IMR-90 (cell line): ENCODE measurements around the gene ZFPM1. TPM values are rescaled to one million over a fixed set of nuclear protein-coding genes. Genes with fewer than 3 reads are reported as not detected.

Source experiments
- ATAC-seq: fragments of 200-7000 bp; cut with Tn5 transposase; 2 replicates; pipeline ENCODE4 v1.9.1; 2020; ENCODE audit warnings: low read depth, mild to moderate bottlenecking, moderate library complexity
- BruUV-seq: library from RNA; stranded (reverse); fragments of 400-500 nt; replicated peaks from 2 replicates; lab custom pipeline; 2021; lab: Mats Ljungman, UMichigan
- CTCF ChIA-PET: fragments of 300-600 bp; formaldehyde crosslinking; extraction: SDS; loops from one replicate; lab custom pipeline; 2021; ENCODE audit warnings: antibody characterized with exemption; lab: Yijun Ruan, JAX
- POLR2A ChIA-PET: fragments of 300-600 bp; sonication (Branson Sonifier 250); formaldehyde crosslinking; loops from one replicate; lab custom pipeline; 2022; ENCODE audit warnings: antibody characterized with exemption; ENCODE audit not compliant: unreplicated experiment; lab: Charles Lee
- DNase-seq: peaks from one replicate; pipeline ENCODE4 v3.0.0; 2013
- H2AFZ ChIP-seq: replicated peaks from 2 replicates; pipeline ENCODE3; 2013; ENCODE audit warnings: low read length, mild to moderate bottlenecking; ENCODE audit not compliant: poor library complexity
- H2AK5ac ChIP-seq: 2 replicates; pipeline ENCODE4 v1.6.1; 2013; ENCODE audit warnings: low read depth, low read length, inconsistent platforms
- H2AK9ac ChIP-seq: replicated peaks from 2 replicates; pipeline ENCODE3; 2013; ENCODE audit warnings: mild to moderate bottlenecking, low read depth, low read length, moderate library complexity; ENCODE audit not compliant: poor library complexity
- H2BK120ac ChIP-seq: 2 replicates; pipeline ENCODE4 v1.6.1; 2013; ENCODE audit warnings: low read depth, low read length, inconsistent platforms
- H2BK15ac ChIP-seq: 3 replicates; pipeline ENCODE4 v1.6.1; 2013; ENCODE audit warnings: low read depth, low read length, inconsistent platforms
- H2BK20ac ChIP-seq: 2 replicates; pipeline ENCODE4 v1.6.1; 2013; ENCODE audit warnings: low read depth, mild to moderate bottlenecking, inconsistent platforms, low read length, moderate library complexity
- H2BK5ac ChIP-seq: 2 replicates; pipeline ENCODE4 v1.6.1; 2013; ENCODE audit warnings: mild to moderate bottlenecking, low read depth, low read length, inconsistent platforms; ENCODE audit not compliant: poor library complexity, severe bottlenecking
- H3K14ac ChIP-seq: replicated peaks from 2 replicates; pipeline ENCODE4 v1.6.1; 2013; ENCODE audit warnings: low read depth, low read length, inconsistent platforms
- H3K18ac ChIP-seq: 2 replicates; pipeline ENCODE4 v1.6.1; 2013; ENCODE audit warnings: low read depth, low read length, control low read depth
- H3K23ac ChIP-seq: 2 replicates; pipeline ENCODE4 v1.6.1; 2013; ENCODE audit warnings: low read depth, low read length, inconsistent platforms
- H3K27ac ChIP-seq: 2 replicates; pipeline ENCODE4 v1.5.1; 2013; ENCODE audit warnings: mild to moderate bottlenecking, control low read depth, low read length; ENCODE audit not compliant: insufficient read depth
- H3K27me3 ChIP-seq: 2 replicates; pipeline ENCODE4 v1.6.1; 2013; ENCODE audit warnings: low read length; ENCODE audit not compliant: control insufficient read depth, insufficient read depth
- H3K36me3 ChIP-seq: 2 replicates; pipeline ENCODE4 v1.6.1; 2013; ENCODE audit warnings: low read length, mixed read lengths; ENCODE audit not compliant: control insufficient read depth, insufficient read depth
- H3K4ac ChIP-seq: 2 replicates; pipeline ENCODE4 v1.6.1; 2013; ENCODE audit warnings: low read depth, low read length, inconsistent platforms
- H3K4me1 ChIP-seq: 2 replicates; pipeline ENCODE4 v1.6.1; 2013; ENCODE audit warnings: low read length, mixed read lengths; ENCODE audit not compliant: control insufficient read depth, insufficient read depth
- H3K4me2 ChIP-seq: 2 replicates; pipeline ENCODE4 v1.6.1; 2013; ENCODE audit warnings: low read depth, mild to moderate bottlenecking, control low read depth, low read length, moderate library complexity
- H3K4me3 ChIP-seq: 2 replicates; pipeline ENCODE4 v1.5.1; 2013; ENCODE audit warnings: low read depth, mild to moderate bottlenecking, control low read depth, low read length, moderate library complexity; ENCODE audit not compliant: insufficient read depth
- H3K56ac ChIP-seq: 2 replicates; pipeline ENCODE4 v1.6.1; 2013; ENCODE audit warnings: low read length, inconsistent platforms; ENCODE audit not compliant: insufficient read depth; ENCODE audit errors: extremely low read depth
- H3K79me1 ChIP-seq, 2 experiments: 2 replicates each; pipeline ENCODE4 v1.6.1; 2013; ENCODE audit warnings: low read length in 2 of 2, inconsistent platforms in 1 of 2, low read depth in 1 of 2
- H3K9ac ChIP-seq: 2 replicates; pipeline ENCODE4 v1.6.1; 2013; ENCODE audit warnings: low read depth, low read length, control low read depth
- H3K9me1 ChIP-seq: 2 replicates; pipeline ENCODE4 v1.6.1; 2013; ENCODE audit warnings: low read length, inconsistent platforms; ENCODE audit not compliant: insufficient read depth
- H3K9me3 ChIP-seq: 2 replicates; pipeline ENCODE4 v1.6.1; 2013; ENCODE audit warnings: low read length; ENCODE audit not compliant: control insufficient read depth, insufficient read depth
- H4K20me1 ChIP-seq: 2 replicates; pipeline ENCODE4 v1.6.1; 2013; ENCODE audit warnings: low read length, inconsistent platforms; ENCODE audit not compliant: insufficient read depth
- H4K5ac ChIP-seq: 2 replicates; pipeline ENCODE4 v1.6.1; 2013; ENCODE audit warnings: mild to moderate bottlenecking, low read depth, low read length, control low read depth
- H4K8ac ChIP-seq, 2 experiments: 2 replicates each; pipeline ENCODE4 v1.6.1; 2013; ENCODE audit warnings: low read depth in 2 of 2, low read length in 2 of 2, control low read depth in 1 of 2, inconsistent platforms in 1 of 2
- H4K91ac ChIP-seq: 2 replicates; pipeline ENCODE4 v1.6.1; 2013; ENCODE audit warnings: low read depth, low read length, inconsistent platforms; ENCODE audit not compliant: insufficient read depth
- BHLHE40 ChIP-seq: fragments of 150-350 bp; IDR thresholded peaks from 2 replicates; pipeline ENCODE4 v1.6.1; 2016; ENCODE audit warnings: mild to moderate bottlenecking, low read depth, low read length
- CHD1 ChIP-seq: IDR thresholded peaks from 2 replicates; pipeline ENCODE4 v1.6.1; 2012; ENCODE audit warnings: low read depth, low read length, improper control_type of control experiment
- CTCF ChIP-seq: conservative IDR thresholded peaks from 2 replicates; pipeline ENCODE4 v1.5.1; 2012; ENCODE audit warnings: mild to moderate bottlenecking, low read depth, low read length, improper control_type of control experiment
- ELK1 ChIP-seq: fragments of 150-350 bp; IDR thresholded peaks from 2 replicates; pipeline ENCODE4 v1.6.1; 2016; ENCODE audit warnings: low read depth, mild to moderate bottlenecking, low read length, moderate library complexity, borderline replicate concordance
- FOS ChIP-seq: fragments of 150-350 bp; IDR thresholded peaks from 2 replicates; pipeline ENCODE4 v1.6.1; 2016; ENCODE audit warnings: low read depth, low read length
- MAFK ChIP-seq: IDR thresholded peaks from 2 replicates; pipeline ENCODE4 v1.6.1; 2012; ENCODE audit warnings: low read depth, low read length, improper control_type of control experiment
- MAZ ChIP-seq: IDR thresholded peaks from 2 replicates; pipeline ENCODE4 v1.6.1; 2012; ENCODE audit warnings: low read depth, mild to moderate bottlenecking, low read length, improper control_type of control experiment, moderate library complexity, borderline replicate concordance
- MXI1 ChIP-seq: IDR thresholded peaks from 2 replicates; pipeline ENCODE4 v1.6.1; 2012; ENCODE audit warnings: low read depth, mild to moderate bottlenecking, low read length, moderate library complexity, borderline replicate concordance
- NFE2L2 ChIP-seq: fragments of 150-350 bp; IDR thresholded peaks from 2 replicates; pipeline ENCODE4 v1.6.1; 2016; ENCODE audit warnings: low read depth, mild to moderate bottlenecking, low read length
- POLR2A ChIP-seq: IDR thresholded peaks from 2 replicates; pipeline ENCODE4 v1.6.1; 2012; ENCODE audit warnings: mild to moderate bottlenecking, low read depth, low read length
- RAD21 ChIP-seq: IDR thresholded peaks from 2 replicates; pipeline ENCODE4 v1.6.1; 2012; ENCODE audit warnings: low read length, improper control_type of control experiment
- RCOR1 ChIP-seq: IDR thresholded peaks from 2 replicates; pipeline ENCODE4 v1.6.1; 2012; ENCODE audit warnings: mild to moderate bottlenecking, low read length, improper control_type of control experiment; ENCODE audit not compliant: insufficient replicate concordance
- RFX5 ChIP-seq: IDR thresholded peaks from 2 replicates; pipeline ENCODE4 v1.8.0; 2012; ENCODE audit warnings: low read depth, mild to moderate bottlenecking, low read length, moderate library complexity
- SMC3 ChIP-seq: fragments of 150-350 bp; IDR thresholded peaks from 2 replicates; pipeline ENCODE4 v1.6.1; 2016; ENCODE audit warnings: low read depth, mild to moderate bottlenecking, antibody characterized with exemption, low read length, moderate library complexity
- USF2 ChIP-seq: fragments of 150-350 bp; IDR thresholded peaks from 2 replicates; pipeline ENCODE4 v1.6.1; 2017; ENCODE audit warnings: mild to moderate bottlenecking, antibody characterized with exemption, low read length, low read depth
- WGBS, 2 experiments: methylation state at CpG; one replicate each; pipeline versions ENCODE4 v1.1.5 to v1.1.7; 2013; ENCODE audit warnings: missing lambda C conversion rate in 2 of 2; ENCODE audit not compliant: insufficient read length in 1 of 2; ENCODE audit errors: extremely low coverage in 2 of 2; 5-methylcytosine and 5-hydroxymethylcytosine counted together
- dilution Hi-C: fragments of 300-500 bp; cut with HindIII; formaldehyde crosslinking; loops from one replicate; pipeline ENCODE4 v1.14.3; 2018; ENCODE audit warnings: low sequenced_read_pairs; ENCODE audit not compliant: unreplicated experiment
- in situ Hi-C: fragments of 300-500 bp; cut with MboI; formaldehyde crosslinking; loops from 3 replicates; pipeline ENCODE4 v1.14.3; 2019; ENCODE audit warnings: low sequenced_read_pairs, inconsistent platforms, mixed read lengths
- intact Hi-C: fragments of 100-400 bp; cut with micrococcal nuclease; formaldehyde crosslinking; loops from 2 replicates; pipeline ENCODE4 v1.10.0; 2022
- polyA plus RNA-seq, 3 experiments: library from polyadenylated mRNA; depleted of rRNA; stranded (reverse); fragments of >200 nt; gene quantifications; 2 replicates each; pipeline ENCODE4 v1.2.3, GENCODE V29; 2012; ENCODE audit warnings: low replicate concordance in 1 of 3
- total RNA-seq: library from RNA; depleted of rRNA; stranded (reverse); fragments of >200 nt; gene quantifications from 2 replicates; pipeline ENCODE4 v1.2.3, GENCODE V29; 2012

Gene ZFPM1
- total and polyA plus RNA-seq, 2 of the 4 experiments (the other 2 are of a cell fraction), result 0.36 to 1.1 TPM

- Histone ChIP-seq H3K27ac (no peak overlapping the region), H3K9me3 (no peaks in the 10 kb centered on the region), H3K56ac (no peak overlapping the region), H2AFZ (no peak overlapping the region), H3K36me3 (peaks cover 4% of the 10 kb centered on the region; the same call in 1 of the 2 replicates), H2BK20ac (no peak overlapping the region), H3K4me1 (peaks cover 1% of the 10 kb centered on the region; the same call in 1 of the 2 replicates), H2BK120ac (no peak overlapping the region), H3K4me3 (no peak overlapping the region), H3K4ac (no peak overlapping the region), H4K8ac (0 out of 4 replicates have a peak overlapping the region, but pooled peaks of 1 of the 2 experiments have one; percentile 20), H4K20me1 (peaks cover 3% of the 10 kb centered on the region; the same call in 1 of the 2 replicates), H3K23ac (no peak overlapping the region), H2BK5ac (no peak overlapping the region), H3K27me3 (no peaks in the 10 kb centered on the region), H2AK5ac (no peak overlapping the region), H3K9ac (no peak overlapping the region), H3K79me1 (no peaks in the 10 kb centered on the region; a peak in 1 of 4 replicates), H3K18ac (no peak overlapping the region), H3K9me1 (no peaks in the 10 kb centered on the region), H2BK15ac (no peak overlapping the region), H3K4me2 (no peak overlapping the region), H4K5ac (no peak overlapping the region), H4K91ac (no peak overlapping the region), H3K14ac (no peak overlapping the region), H2AK9ac (no peak overlapping the region)
- intact Hi-C loops (loop anchor here (1.0 kb wide), 1 partner anchor 85 kb away; no protein-coding TSS in a partner anchor), dilution Hi-C loops (no loop called here), in situ Hi-C loops (no loop called here)
- POLR2A ChIA-PET, result no interaction called here
- ATAC-seq, result no peak
- no peak for DNase-seq
- CTCF ChIA-PET, result no interaction called here
- 76% methylated on average over 20 of the region's 30 CpGs; no CpG with 5 or more reads in 1 of the 2 experiments for WGBS, 2 experiments
- no peak for TF ChIP-seq USF2
- no peak for TF ChIP-seq MAZ
- TF ChIP-seq RFX5, result no peak
- no peak for TF ChIP-seq FOS
- TF ChIP-seq SMC3, result no peak
- TF ChIP-seq POLR2A, result no peak
- TF ChIP-seq CHD1, result no peak
- TF ChIP-seq RAD21, result no peak
- TF ChIP-seq NFE2L2, result no peak
- no peak for TF ChIP-seq BHLHE40
- TF ChIP-seq CTCF, result no peak
- no peak for TF ChIP-seq RCOR1
- TF ChIP-seq MXI1, result no peak
- no peak for TF ChIP-seq ELK1
- no peak for TF ChIP-seq MAFK
- BruUV-seq, result no TSS peak
Measured at GRCh38 chr16:88527937-88528743, 75.1 kb downstream of the ZFPM1 start.
